Measurements from ENCODE around the gene TMEM151B.
A peak's percentile ranks its signal among the peaks of the same experiment; 100 is the strongest.

Gene TMEM151B

DNA sequence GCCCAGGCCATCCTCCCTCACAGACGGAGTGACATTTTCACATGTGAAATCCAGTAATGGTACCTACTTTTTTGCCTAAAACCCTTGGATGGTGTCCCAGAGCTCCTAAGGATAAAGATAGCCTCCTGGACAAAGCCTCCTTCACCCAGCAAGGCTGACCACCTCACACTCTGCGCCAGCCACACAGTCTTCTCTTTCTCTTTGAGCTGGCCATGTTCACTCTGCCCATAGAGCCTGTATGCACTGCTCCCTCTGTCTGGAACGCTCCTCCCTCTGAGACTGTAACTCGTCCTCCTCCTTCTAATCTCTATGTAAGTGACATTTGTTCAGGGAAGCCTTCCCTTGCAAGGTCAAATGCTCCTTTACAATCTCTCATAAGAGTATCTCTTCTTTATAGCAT is 14.6 kb downstream of the TMEM151B start:
- DNase-seq: no peak

GRCh38 chr6:44285552-44286284 is 15.5 kb downstream of the TMEM151B start:
- DNase-seq: no peak

GRCh38 chr6:44286285-44286565 is 16.0 kb downstream of the TMEM151B start:
- DNase-seq: no peak

DNA sequence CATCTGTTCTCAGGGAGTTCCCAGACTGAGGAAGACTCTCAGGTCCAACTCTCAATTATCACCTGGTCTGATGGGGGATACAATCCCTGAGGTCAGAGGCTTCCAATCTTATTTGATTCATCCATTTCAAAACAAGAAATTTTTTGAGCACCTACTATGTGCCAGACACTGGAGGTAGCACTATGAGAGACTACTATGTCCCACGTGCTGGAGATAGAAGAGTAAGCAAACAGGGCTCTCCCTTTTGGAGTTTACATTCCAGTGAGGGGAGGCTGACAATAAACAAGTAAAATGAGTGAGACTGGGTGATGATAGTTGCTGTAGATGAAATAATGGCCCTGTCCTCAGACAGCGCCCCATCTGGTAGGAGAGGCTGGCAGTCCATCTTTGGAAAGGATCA is 16.5 kb downstream of the TMEM151B start:
- no peak for DNase-seq

- peak in 2 of 3 donors; percentile 29 to 51 for DNase-seq
Observed at GRCh38 chr6:44289726-44290260, 19.5 kb downstream of the TMEM151B start.

GRCh38 chr6:44291841-44292240 is 21.6 kb downstream of the TMEM151B start:
- no peak for DNase-seq

DNA sequence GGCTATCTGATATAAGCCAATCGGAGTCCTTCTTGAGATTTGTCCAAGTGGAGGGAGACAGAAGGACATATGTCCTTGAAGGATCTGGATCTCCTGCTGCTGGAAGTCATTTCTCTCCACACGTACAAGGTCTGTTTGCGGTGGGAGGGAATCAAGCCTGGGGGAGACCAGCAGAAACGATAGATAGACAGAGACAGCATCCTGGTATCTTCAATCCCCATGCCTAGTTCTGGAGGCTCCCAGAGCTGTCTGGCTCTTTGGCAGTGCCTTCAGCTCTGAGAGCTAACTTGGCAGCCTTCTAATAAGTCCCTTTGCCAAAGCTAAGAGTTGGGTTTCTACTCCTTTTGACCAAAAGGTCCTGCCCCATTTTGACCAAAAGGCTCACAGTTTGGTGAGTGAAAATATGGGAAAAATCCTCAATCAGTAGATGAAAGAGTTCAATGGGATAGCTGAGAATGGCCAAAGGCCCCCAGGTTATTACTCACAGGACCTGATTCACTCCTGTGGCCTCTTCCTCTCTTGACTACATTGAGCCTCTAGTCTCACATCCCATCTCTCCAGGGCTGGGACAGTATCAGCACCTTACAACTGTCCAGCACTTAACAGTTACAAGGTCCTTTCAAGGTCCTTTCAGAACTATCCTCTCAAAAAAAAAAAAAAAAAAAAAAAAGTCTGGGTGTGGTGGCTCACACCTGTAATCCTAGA is 22.6 kb downstream of the TMEM151B start:
- DNase-seq: no peak

GRCh38 chr6:44294832-44295791 is 24.9 kb downstream of the TMEM151B start:
- DNase-seq: no peak

DNA sequence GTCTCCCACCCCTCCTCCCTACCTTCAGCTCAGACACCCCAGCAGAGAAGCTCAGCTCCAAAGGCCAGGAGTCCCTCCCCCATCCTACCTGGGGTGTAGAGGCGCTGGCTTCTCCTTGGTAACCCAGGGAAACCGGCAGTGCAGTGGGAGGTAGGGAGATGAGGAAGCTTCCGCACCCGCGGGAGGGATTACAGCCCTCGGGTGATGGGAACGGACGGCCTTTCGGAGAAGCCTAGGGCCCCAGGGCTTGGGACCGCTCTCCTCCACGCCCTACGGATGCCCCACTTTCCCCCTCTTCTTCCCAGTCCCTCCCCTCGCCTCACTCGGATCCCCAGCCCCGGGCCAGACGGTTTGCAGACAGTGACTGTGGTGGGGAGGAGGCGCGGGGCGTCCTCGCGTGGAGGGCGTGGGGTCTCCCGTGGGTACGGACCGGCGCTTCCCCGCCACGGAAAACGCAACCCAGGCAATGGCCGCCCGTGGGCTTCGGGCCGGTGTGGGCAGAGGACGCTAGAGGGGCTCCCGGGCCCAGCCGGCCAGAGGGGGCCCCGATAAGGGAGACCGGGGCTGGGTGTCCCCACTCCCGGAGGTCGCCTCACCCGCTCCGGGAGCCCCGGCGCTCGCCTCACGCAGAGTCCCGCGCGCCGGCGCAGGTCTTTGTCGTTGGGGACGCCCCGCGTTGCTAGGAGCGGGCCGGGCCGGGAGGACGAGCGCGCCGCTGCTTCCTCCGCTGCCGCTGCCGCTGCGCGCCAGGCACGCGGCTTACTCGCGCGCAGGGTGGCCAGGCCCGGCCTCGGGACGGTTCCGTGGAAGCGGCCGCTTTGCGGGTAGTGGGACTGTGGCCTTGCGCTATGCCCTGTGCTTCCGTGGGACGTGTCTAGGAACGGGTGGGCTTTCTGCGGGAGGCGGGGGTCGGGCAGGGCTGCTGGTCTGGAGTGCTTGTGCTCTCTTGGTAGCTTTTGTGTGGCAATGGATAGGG is 27.1 kb downstream of the TMEM151B start:
- peak; percentile 43 to 80 (median 63) for DNase-seq

DNA sequence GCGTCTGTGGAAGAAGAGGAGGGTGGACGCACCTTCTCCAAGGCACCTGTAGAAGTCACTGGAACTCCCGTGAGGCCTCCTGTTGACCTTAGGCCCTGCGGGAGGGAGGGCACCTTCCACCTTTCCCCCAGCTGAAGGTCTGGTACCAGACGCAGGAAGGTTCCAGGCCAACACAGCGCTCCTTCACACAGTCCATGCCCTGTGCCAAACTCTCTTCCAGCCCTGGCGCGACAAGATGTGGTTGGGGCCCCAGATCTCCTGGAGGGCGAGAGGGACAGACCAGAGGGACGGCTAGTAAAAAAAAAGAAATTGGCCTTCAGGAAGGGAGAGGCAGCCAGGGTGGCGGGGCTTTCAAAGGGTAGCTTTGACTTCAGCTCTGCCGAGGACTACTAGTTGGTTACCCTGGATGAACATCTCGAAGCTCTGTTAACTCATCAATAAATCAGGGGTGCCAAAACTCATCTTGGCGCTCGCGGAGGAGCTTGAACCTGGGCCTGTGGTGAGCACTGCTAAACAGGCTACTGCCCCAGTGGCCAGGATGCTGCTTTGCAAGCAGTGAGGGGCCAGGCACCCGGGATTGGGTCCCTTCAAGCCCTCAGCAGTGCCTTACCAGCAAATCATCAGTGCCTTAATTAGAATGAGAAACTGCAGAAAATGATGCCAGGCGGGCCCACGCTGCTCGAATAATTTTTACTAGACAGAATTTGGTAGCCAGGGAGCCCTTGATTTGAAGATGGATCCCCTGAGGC is 28.0 kb downstream of the TMEM151B start:
- no peak for DNase-seq

GRCh38 chr6:44298864-44299263 is 28.6 kb downstream of the TMEM151B start:
- DNase-seq: no peak

- DNase-seq: no peak
Observed at GRCh38 chr6:44300292-44300823, 30.1 kb downstream of the TMEM151B start.

DNA sequence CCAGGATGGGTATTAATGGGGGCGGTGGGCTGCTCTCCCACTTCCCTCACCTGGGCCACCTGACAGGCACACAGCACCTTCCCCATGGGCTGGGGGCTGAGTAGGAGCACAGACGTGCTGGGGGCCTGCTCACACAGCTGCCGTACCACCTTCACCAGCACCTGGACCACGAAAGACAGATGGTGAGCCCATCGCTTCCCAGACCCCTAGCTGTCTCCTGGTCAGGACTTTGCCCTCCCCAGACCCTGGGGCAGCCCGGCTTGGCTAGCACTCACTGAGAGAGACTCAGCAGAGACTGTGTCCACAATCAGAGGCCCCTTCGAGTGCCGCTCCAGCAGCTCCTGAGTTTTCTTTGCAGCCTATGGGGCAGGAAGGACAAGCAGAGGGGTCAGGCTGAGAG is 30.9 kb downstream of the TMEM151B start:
- DNase-seq: no peak

GRCh38 chr6:44301782-44302564 is 31.7 kb downstream of the TMEM151B start:
- DNase-seq: no peak

DNA sequence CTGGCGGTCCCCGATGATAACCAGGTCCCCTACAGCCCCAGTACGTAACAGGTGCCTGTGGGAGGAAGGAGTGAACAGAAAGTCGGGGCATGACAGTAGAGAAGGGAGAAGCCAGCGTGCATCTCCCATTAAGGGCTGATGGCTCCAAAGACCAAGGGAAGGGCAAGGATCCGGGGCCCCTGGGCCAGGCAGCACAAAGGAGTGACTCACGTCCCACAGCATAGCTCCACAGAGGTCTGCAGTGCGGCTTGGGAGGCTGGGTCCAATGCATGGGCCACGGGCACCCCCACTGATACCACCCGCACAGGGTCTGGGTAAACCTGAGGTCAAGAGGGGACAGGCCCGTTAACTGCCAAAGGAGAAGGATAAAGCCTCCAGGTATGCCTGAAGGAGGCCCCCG is 32.6 kb downstream of the TMEM151B start:
- DNase-seq: no peak

DNA sequence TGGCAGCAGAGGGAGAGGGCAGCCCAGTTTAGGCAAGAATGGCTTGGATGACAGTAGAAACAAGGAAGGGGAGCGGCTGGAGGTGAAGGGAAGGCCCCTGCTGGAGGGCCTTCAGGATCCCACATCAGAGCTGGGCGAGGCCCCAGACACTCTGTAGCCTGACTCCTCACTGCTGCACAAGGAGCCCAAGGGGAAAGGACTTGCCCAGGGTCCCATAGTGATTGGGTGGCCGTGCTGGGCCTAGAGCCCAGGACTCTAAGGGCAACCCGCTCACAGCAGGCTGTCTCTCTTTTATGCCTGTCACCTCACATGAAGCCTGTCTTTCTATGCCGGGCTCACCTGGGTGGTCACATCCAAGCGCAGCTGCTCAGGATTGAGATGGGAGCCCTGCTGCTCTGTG is 33.6 kb downstream of the TMEM151B start:
- DNase-seq: no peak

- DNase-seq: peak; percentile 64 to 74 (median 65)
Observed at GRCh38 chr6:44304282-44305199, 34.3 kb downstream of the TMEM151B start.

GRCh38 chr6:44305200-44305725 is 35.0 kb downstream of the TMEM151B start:
- DNase-seq: no peak

DNA sequence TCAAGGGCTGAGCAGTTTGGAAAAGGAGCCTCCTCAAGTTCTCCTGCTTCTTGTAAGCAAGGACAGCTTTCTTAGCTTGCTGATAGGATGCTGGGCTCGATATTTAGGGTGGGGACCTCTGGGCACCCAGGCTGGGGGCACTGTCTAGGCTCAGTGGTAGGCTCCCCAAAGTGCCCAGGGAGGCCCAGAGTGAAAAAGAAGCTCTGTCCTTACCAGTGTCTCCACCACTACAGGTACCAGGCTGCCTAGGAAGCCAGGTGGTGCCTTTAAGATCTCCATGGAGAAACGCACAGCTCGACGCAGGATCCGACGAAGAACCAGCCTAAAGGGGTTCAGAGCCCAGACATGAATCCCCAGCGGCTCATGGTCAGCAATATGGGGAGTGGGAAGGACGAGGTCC is 36.5 kb downstream of the TMEM151B start:
- no peak for DNase-seq

All from suppressor macrophage treated with lipopolysaccharide for 1 hour (primary cell).